HepG2 (cell line): Measurements from ENCODE around the gene GFRA3. TPM values are rescaled to one million over a fixed set of nuclear protein-coding genes. Genes with fewer than 3 reads are reported as not detected.

Experiments used
- FOXK1 ChIP-seq: sonication (generic); formaldehyde crosslinking; IDR thresholded peaks from 2 replicates; pipeline ENCODE4 v1.4.0; 2020; ENCODE audit warnings: low read depth, missing genetic modification reagents, borderline replicate concordance
- HNF4G ChIP-seq, 2 experiments: sonication (generic) in 1 of 2; formaldehyde crosslinking in 1 of 2; IDR thresholded peaks; 2 replicates each; pipeline versions ENCODE4 v1.4.0 to v1.6.1; 2011 to 2020; ENCODE audit warnings: borderline replicate concordance in 2 of 2, low read depth in 2 of 2, mild to moderate bottlenecking in 2 of 2, low read length in 1 of 2, missing genetic modification reagents in 1 of 2, moderate library complexity in 1 of 2
- MTA3 ChIP-seq: sonication (generic); formaldehyde crosslinking; IDR thresholded peaks from 2 replicates; pipeline ENCODE4 v1.4.0; 2020; ENCODE audit warnings: missing genetic modification reagents
- REPIN1 ChIP-seq: sonication (generic); formaldehyde crosslinking; IDR thresholded peaks from 2 replicates; pipeline ENCODE4 v1.8.0; 2022; ENCODE audit warnings: missing genetic modification reagents, low read depth, mild to moderate bottlenecking, borderline replicate concordance
- RFXAP ChIP-seq: sonication (generic); formaldehyde crosslinking; IDR thresholded peaks from 2 replicates; pipeline ENCODE4 v1.4.0; 2020; ENCODE audit warnings: missing genetic modification reagents, borderline replicate concordance
- SIN3A ChIP-seq: IDR thresholded peaks from 2 replicates; pipeline ENCODE4 v1.6.1; 2011; ENCODE audit warnings: low read depth, mild to moderate bottlenecking, control low read depth, low read length, borderline replicate concordance
- TAF1 ChIP-seq: sonication (generic); formaldehyde crosslinking; IDR thresholded peaks from 2 replicates; pipeline ENCODE4 v1.4.0; 2020; ENCODE audit warnings: missing genetic modification reagents
- TOPORS ChIP-seq: sonication (generic); formaldehyde crosslinking; IDR thresholded peaks from 2 replicates; pipeline ENCODE4 v1.8.0; 2023; ENCODE audit warnings: mild to moderate bottlenecking, missing genetic modification reagents
- YEATS4 ChIP-seq: sonication (generic); formaldehyde crosslinking; IDR thresholded peaks from 2 replicates; pipeline ENCODE4 v1.4.0; 2020; ENCODE audit warnings: missing genetic modification reagents, borderline replicate concordance
- ZNF280B ChIP-seq: sonication (generic); formaldehyde crosslinking; IDR thresholded peaks from 2 replicates; pipeline ENCODE4 v1.5.0; 2020; ENCODE audit warnings: missing genetic modification reagents, mild to moderate bottlenecking, borderline replicate concordance
- ZNF513 ChIP-seq: sonication (generic); formaldehyde crosslinking; conservative IDR thresholded peaks from 2 replicates; pipeline ENCODE4 v1.5.0; 2020; ENCODE audit warnings: missing genetic modification reagents
- ZNF557 ChIP-seq: sonication (generic); formaldehyde crosslinking; IDR thresholded peaks from 2 replicates; pipeline ENCODE4 v1.4.0; 2020; ENCODE audit warnings: missing genetic modification reagents
- ZNF646 ChIP-seq: sonication (generic); formaldehyde crosslinking; IDR thresholded peaks from 2 replicates; pipeline ENCODE4 v1.9.0; 2021; ENCODE audit warnings: mild to moderate bottlenecking, missing genetic modification reagents
- ZNF776 ChIP-seq: sonication (generic); formaldehyde crosslinking; IDR thresholded peaks from 2 replicates; pipeline ENCODE4 v1.4.0; 2020; ENCODE audit warnings: mild to moderate bottlenecking, missing genetic modification reagents
- ZNF782 ChIP-seq: sonication (generic); formaldehyde crosslinking; IDR thresholded peaks from 2 replicates; pipeline ENCODE4 v1.4.0; 2020; ENCODE audit warnings: missing genetic modification reagents, mild to moderate bottlenecking, borderline replicate concordance
- polyA plus RNA-seq, 8 experiments: library from polyadenylated mRNA; depleted of rRNA in 3 of 8; stranded (reverse) in 7 of 8; unstranded in 1 of 8; fragments of >200 nt; fragmentation: Illumina TruSeq in 4 of 8; extraction: Trizol in 4 of 8; gene quantifications; 2 replicates each; pipeline versions ENCODE4 v1.2.1 to v1.2.3, GENCODE V29; 2011 to 2016; ENCODE audit warnings: low read depth in 4 of 8, missing spikeins in 1 of 8, mixed read lengths in 1 of 8; ENCODE audit not compliant: insufficient read depth in 1 of 8
- total RNA-seq, 5 experiments: library from RNA; depleted of rRNA; stranded (reverse); fragments of >200 nt; fragmentation: Illumina TruSeq; extraction: Trizol; gene quantifications; 2 replicates each; pipeline ENCODE4 v1.2.3, GENCODE V29; 2016; ENCODE audit warnings: low read depth in 1 of 5
- TF ChIP-seq, protein P1 (sequence below): sonication (generic); formaldehyde crosslinking; IDR thresholded peaks from 2 replicates; pipeline ENCODE4 v1.8.0; 2022; ENCODE audit warnings: missing genetic modification reagents, mild to moderate bottlenecking, inconsistent platforms, borderline replicate concordance

The GFRA3 gene
- total and polyA plus RNA-seq, 2 of the 13 experiments (the other 11 are each of a cell fraction or from before 2014, with no cell fraction given): 0.27 to 0.30 TPM

DNA sequence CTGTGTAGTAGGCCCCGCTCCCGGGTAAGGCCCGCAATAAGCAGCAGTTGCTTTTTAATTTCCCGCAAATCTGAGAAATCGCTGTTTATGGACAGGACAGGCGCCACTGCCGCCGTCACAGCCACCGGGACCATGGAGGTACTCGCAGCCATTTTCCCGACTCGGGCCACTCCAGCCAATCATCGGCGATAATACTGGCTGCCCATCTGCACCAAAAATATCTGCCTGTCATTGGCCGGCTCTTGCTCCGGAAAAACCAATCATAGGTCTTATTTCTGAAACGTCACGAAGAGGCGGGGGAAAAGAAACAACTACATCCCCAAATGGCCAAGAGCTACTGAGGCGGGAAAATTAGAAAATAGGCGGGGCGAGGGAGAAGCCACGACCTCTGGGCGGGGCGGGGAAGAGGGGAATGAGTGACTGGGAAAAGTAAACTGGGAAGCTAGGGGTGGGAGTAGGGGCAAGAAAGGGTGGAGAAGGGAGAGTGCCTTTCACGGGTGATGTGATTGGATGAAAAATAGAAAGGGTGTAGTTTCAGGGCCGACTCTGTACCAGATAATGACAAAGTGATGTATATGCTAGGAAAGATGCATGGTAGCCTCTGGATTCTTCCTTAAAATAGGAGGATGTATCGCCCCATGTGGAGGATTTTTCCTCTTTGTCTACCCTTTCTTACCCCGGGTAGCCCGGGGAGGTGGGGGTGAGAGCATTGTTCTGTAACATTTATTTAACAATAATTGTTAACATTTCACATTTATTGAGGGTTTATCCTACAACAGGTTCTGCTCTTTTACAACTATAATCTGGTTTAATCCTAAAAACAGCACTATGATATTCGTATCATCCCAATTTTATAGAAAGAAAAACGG is 61.0 kb downstream of the GFRA3 start, which contains the start of gene CDC23 (continued):
- TF ChIP-seq ZNF280B (peak; percentile 72; the same call in 1 of the 2 replicates), ZNF646 (CRISPR knock-in tag) (no peak), FOXK1 (CRISPR knock-in tag) (peak; percentile 89), MTA3 (CRISPR knock-in tag) (no peak), RFXAP (CRISPR knock-in tag) (peak; percentile 49; the same call in 1 of the 2 replicates), REPIN1 (CRISPR knock-in tag) (no peak; the same call in 1 of the 2 replicates), SIN3A (peak; percentile 98), HNF4G (IDR thresholded peaks at IDR 0.05; ENCODE audit: borderline replicate concordance, low read depth, low read length) (no peak), HNF4G (CRISPR knock-in tag; IDR thresholded peaks at IDR 0.05; ENCODE audit: borderline replicate concordance, low read depth) (no peak), TOPORS (CRISPR knock-in tag) (no peak), ZNF513 (no peak), ZNF776 (CRISPR knock-in tag) (no peak), TAF1 (CRISPR knock-in tag) (peak; percentile 91), ZNF782 (CRISPR knock-in tag) (no peak), YEATS4 (peak; percentile 77), ZNF557 (no peak)
- TF ChIP-seq, protein P1, sequence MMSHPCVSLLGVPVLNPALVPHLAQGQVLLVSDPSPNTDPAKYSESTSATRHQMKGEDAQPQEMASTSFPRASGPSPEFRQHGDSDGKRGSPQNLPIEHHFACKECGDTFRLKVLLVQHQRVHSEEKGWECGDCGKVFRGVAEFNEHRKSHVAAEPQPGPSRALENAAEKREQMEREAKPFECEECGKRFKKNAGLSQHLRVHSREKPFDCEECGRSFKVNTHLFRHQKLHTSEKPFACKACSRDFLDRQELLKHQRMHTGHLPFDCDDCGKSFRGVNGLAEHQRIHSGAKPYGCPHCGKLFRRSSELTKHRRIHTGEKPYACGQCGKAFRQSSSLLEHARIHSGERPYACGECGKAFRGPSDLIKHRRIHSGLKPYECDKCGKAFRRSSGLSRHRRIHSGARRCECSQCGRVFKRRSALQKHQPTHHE (CRISPR knock-in tag): no peak
